ENCODE data around the gene ROBO2. TPM values are rescaled to one million over a fixed set of nuclear protein-coding genes. Genes with fewer than 3 reads are reported as not detected.

The ROBO2 gene
- total and polyA plus RNA-seq, 4 donors, result 0.30 to 72.4 (median 3.3) TPM

- no peak for DNase-seq
- H3K36me3 ChIP-seq (ENCODE audit: control insufficient read depth in 4 of 4, insufficient read depth in 4 of 4, low read length in 4 of 4), result peaks cover 0 to 4% (median 2%) of the 10 kb centered on the region in 4 donors
- 71 to 83% methylated on average over 12 of the region's 12 CpGs for WGBS, 2 donors
- no peaks in the 10 kb centered on the region for H3K27me3 ChIP-seq (ENCODE audit: control insufficient read depth in 3 of 3, insufficient read depth in 3 of 3, low read length in 2 of 3)
- H3K27ac ChIP-seq (ENCODE audit: low read depth in 1 of 2, low read length in 1 of 2), result no peak overlapping the region
- no peak overlapping the region for H3K9ac ChIP-seq (ENCODE audit: insufficient read depth in 1 of 2, low read length in 2 of 2)
- no peaks in the 10 kb centered on the region for H3K4me1 ChIP-seq (ENCODE audit: control insufficient read depth in 5 of 5, insufficient read depth in 5 of 5, low read length in 5 of 5)
- peaks cover 0 to 2% (median 0%) of the 10 kb centered on the region in 4 donors for H3K9me3 ChIP-seq (ENCODE audit: control insufficient read depth in 4 of 4, insufficient read depth in 3 of 4, low read length in 3 of 4)
- no peak overlapping the region for H3K4me3 ChIP-seq
- no peak for TF ChIP-seq CTCF (IDR thresholded peaks at IDR 0.05; ENCODE audit: control extremely low read depth, extremely low read depth)
- no peak for ATAC-seq (ENCODE audit: insufficient read depth, low FRiP score)
Measured at GRCh38 chr3:77134769-77135168, 94.9 kb downstream of the ROBO2 start.

GRCh38 chr3:77137559-77137958 lies 97.7 kb downstream of the ROBO2 start:
- 86 to 87% methylated on average over 5 of the region's 5 CpGs for WGBS, 2 donors

GRCh38 chr3:77139624-77140023 lies 99.7 kb downstream of the ROBO2 start:
- H3K27me3 ChIP-seq (ENCODE audit: control insufficient read depth in 3 of 3, insufficient read depth in 3 of 3, low read length in 2 of 3), result no peaks in the 10 kb centered on the region
- peaks cover 0 to 4% (median 0%) of the 10 kb centered on the region in 4 donors for H3K36me3 ChIP-seq (ENCODE audit: control insufficient read depth in 4 of 4, insufficient read depth in 4 of 4, low read length in 4 of 4)
- no peak overlapping the region for H3K27ac ChIP-seq (ENCODE audit: low read depth in 1 of 2, low read length in 1 of 2)
- no peaks in the 10 kb centered on the region for H3K4me1 ChIP-seq (ENCODE audit: control insufficient read depth in 5 of 5, insufficient read depth in 5 of 5, low read length in 5 of 5)
- no peaks in the 10 kb centered on the region for H3K9me3 ChIP-seq (ENCODE audit: control insufficient read depth in 4 of 4, insufficient read depth in 3 of 4, low read length in 3 of 4)
- 68 to 78% methylated on average over 3 of the region's 3 CpGs for WGBS, 2 donors
- no peak for TF ChIP-seq CTCF (IDR thresholded peaks at IDR 0.05; ENCODE audit: control extremely low read depth, extremely low read depth)
- ATAC-seq (ENCODE audit: insufficient read depth, low FRiP score) (no peak), DNase-seq (no peak)
- H3K9ac ChIP-seq (ENCODE audit: insufficient read depth in 1 of 2, low read length in 2 of 2), result no peak overlapping the region
- H3K4me3 ChIP-seq, result no peak overlapping the region

More at GRCh38 chr3:77137559-77137958, 97.7 kb downstream of the ROBO2 start:
- DNase-seq, result no peak
- Histone ChIP-seq H3K9ac (ENCODE audit: insufficient read depth in 1 of 2, low read length in 2 of 2) (no peak overlapping the region), H3K4me1 (ENCODE audit: control insufficient read depth in 5 of 5, insufficient read depth in 5 of 5, low read length in 5 of 5) (no peaks in the 10 kb centered on the region), H3K27me3 (ENCODE audit: control insufficient read depth in 3 of 3, insufficient read depth in 3 of 3, low read length in 2 of 3) (no peaks in the 10 kb centered on the region), H3K27ac (ENCODE audit: low read depth in 1 of 2, low read length in 1 of 2) (no peak overlapping the region), H3K36me3 (ENCODE audit: control insufficient read depth in 4 of 4, insufficient read depth in 4 of 4, low read length in 4 of 4) (peaks cover 0 to 4% (median 0%) of the 10 kb centered on the region in 4 donors), H3K4me3 (no peak overlapping the region), H3K9me3 (ENCODE audit: control insufficient read depth in 4 of 4, insufficient read depth in 3 of 4, low read length in 3 of 4) (no peaks in the 10 kb centered on the region)
- ATAC-seq (ENCODE audit: insufficient read depth, low FRiP score), result no peak
- no peak for TF ChIP-seq CTCF (IDR thresholded peaks at IDR 0.05; ENCODE audit: control extremely low read depth, extremely low read depth)

GRCh38 chr3:77141423-77141822 lies 101.5 kb downstream of the ROBO2 start:
- H3K9ac ChIP-seq (ENCODE audit: insufficient read depth in 1 of 2, low read length in 2 of 2), result no peak overlapping the region
- TF ChIP-seq CTCF (IDR thresholded peaks at IDR 0.05; ENCODE audit: control extremely low read depth, extremely low read depth), result no peak
- ATAC-seq (ENCODE audit: insufficient read depth, low FRiP score) (no peak), DNase-seq (no peak)
- H3K4me3 ChIP-seq, result no peak overlapping the region
- no peaks in the 10 kb centered on the region for H3K9me3 ChIP-seq (ENCODE audit: control insufficient read depth in 4 of 4, insufficient read depth in 3 of 4, low read length in 3 of 4)
- no peaks in the 10 kb centered on the region for H3K4me1 ChIP-seq (ENCODE audit: control insufficient read depth in 5 of 5, insufficient read depth in 5 of 5, low read length in 5 of 5)
- H3K27ac ChIP-seq (ENCODE audit: low read depth in 1 of 2, low read length in 1 of 2), result no peak overlapping the region
- WGBS, 2 donors, result 82% methylated on average over 3 of the region's 3 CpGs
- H3K27me3 ChIP-seq (ENCODE audit: control insufficient read depth in 3 of 3, insufficient read depth in 3 of 3, low read length in 2 of 3), result no peaks in the 10 kb centered on the region
- H3K36me3 ChIP-seq (ENCODE audit: control insufficient read depth in 4 of 4, insufficient read depth in 4 of 4, low read length in 4 of 4), result no peaks in the 10 kb centered on the region
